GM18951 (cell line): ENCODE data around the gene ITPRIP.

Source experiments
- POLR2A ChIP-seq: IDR thresholded peaks from 4 replicates; pipeline ENCODE4 v1.6.1; 2011; ENCODE audit warnings: mild to moderate bottlenecking; ENCODE audit not compliant: insufficient read length, insufficient read depth; ENCODE audit errors: extremely low read depth
- in situ Hi-C: fragments of 300-500 bp; cut with MboI; formaldehyde crosslinking; loops from one replicate; pipeline ENCODE4 v1.12.0; 2022; ENCODE audit warnings: low sequenced_read_pairs, mixed read lengths, inconsistent platforms; ENCODE audit not compliant: unreplicated experiment

ITPRIP gene, protein sequence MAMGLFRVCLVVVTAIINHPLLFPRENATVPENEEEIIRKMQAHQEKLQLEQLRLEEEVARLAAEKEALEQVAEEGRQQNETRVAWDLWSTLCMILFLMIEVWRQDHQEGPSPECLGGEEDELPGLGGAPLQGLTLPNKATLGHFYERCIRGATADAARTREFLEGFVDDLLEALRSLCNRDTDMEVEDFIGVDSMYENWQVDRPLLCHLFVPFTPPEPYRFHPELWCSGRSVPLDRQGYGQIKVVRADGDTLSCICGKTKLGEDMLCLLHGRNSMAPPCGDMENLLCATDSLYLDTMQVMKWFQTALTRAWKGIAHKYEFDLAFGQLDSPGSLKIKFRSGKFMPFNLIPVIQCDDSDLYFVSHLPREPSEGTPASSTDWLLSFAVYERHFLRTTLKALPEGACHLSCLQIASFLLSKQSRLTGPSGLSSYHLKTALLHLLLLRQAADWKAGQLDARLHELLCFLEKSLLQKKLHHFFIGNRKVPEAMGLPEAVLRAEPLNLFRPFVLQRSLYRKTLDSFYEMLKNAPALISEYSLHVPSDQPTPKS

DNA sequence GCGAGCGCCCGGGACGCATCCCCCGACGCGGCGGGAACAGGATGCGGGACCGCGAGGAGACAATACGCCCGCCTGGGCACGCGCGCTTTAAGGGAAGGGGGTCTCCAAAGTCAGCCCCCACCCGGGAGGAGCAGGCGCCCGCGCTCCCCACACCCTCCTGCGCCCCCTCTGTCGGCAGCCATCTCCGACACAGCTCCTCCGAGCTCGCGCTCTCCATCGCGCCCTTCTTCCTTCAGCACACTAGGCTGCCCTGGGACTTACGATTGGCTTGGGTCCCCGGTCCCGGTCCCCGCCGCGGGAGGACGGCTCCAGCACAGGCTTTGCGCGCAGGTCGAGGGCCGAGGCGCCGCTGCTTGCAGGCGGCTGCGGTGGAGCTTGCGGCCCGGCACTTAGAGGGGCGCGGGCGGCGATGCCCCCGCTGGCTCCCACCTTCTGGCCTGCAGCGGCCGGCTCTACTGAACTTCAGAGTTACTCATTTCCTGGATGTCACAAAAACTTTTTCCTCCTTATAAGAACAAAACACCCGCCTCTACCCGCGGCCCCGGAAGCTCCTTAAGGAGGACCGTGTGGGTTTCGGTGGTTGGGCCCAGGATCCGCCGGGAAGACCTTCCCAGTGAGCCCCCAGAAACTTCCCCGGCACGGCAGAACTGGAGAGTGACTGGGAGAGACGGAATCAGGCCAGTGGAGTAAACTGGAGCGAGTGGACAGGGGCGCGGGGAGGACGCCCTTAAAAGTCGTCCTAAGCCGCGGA is at the start of gene ITPRIP:
Gene ITPRIP, minus strand, starts transcription at position 481 of the 751 bp plus-strand sequence. CDS start 22,414 bp downstream, outside the sequence.
- peak; percentile 92 for TF ChIP-seq POLR2A

DNA sequence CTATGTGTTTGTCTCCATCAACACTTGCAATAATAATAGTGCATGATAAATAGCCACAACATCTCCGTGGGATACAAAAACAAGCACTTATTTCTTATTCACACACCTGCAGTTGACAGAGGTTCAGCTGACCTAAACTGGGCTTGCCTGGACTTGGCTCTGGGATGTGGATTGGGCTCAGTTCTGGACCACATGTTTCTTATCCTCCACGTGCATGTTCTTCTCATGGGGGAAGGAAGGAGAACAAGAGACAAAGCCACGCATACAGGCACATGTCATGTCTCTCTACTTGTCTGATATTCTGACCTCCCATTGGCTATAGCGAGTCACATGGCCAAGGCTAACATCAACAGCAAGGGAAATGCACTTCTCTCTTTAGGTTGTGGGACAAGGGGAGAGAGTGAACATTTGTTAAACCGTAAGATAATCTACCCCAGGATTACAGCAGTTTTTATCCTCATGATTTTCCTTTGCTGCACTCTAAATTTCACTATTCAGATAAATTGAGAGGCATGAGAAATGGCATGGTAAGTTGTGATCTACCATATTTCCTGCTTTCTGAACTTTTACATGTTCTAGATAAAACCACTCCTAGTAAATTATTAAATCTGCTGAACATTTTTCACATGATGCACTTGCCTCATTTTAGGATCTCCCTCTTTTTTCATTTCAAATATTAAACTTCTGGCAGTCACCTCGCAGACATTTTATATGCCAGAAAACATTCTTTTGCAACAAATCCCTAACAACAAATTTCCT is 49.0 kb upstream of the ITPRIP start:
- in situ Hi-C loops = no loop called here
- no peak for TF ChIP-seq POLR2A

More for the DNA sequence above, at the start of gene ITPRIP:
- in situ Hi-C loops = no loop called here

DNA sequence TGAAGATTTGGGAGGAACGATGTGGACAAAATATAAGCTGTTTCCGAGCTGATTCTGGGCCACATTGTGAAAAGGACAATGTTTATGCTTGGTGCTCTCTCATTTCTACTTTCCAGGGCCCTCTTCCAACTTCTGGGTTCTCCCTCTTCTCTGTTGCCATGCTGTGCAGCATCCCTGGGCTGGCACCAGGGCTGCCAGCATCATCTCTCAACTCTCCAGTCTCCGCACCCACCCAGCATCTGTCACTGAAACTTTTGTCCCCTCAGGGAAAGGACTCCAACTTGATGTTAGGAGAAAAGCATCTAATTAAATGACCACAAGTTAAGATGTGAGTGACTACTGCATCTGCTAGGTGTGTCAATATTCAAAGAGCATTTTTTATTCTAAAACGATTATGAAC is 42.1 kb upstream of the ITPRIP start:
- in situ Hi-C loops = no loop called here
- TF ChIP-seq POLR2A = no peak

DNA sequence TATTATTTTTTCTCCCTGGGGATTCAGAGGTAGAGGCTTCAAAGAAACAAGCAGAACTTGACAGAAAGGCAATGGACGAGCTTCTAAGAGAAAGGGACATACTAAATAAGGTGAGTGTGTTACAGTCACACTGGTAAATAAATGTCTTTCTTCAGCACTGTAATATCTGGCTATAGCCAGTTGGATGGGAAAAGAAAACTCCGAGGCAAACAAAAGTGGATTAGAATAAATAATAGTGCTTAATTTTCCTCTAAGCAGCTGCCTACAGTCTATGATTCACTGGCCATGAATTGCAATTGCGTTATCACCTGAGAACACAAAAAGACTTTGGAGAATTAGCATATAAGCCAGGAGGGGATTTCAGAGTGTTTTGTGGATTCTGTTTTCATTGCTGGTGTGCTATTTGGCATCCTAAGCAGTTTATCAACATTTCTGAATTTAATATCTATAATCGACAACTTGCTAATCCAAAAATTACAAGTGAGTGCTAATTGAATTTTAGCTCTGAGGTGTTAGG is 38.6 kb upstream of the ITPRIP start:
- TF ChIP-seq POLR2A = no peak
- in situ Hi-C loops = no loop called here

DNA sequence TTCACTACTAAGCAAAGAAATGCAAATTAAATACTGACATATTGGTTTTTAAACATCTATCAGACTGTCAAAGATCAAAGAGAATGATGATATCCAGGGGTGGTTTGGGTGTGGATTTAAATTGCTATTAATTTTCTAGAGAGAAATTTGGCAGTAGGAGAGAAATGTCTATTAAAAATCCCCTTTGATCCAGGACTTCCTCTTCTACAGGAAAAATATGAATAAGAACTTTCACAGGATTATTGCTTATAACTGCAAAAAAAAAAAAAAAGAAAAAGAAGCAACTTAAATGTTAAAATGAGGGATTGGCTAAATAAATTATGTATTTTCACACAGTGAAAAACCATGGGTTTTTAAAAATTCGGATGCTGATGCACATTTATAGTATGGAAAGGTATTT is 36.3 kb upstream of the ITPRIP start:
- in situ Hi-C loops = no loop called here
- TF ChIP-seq POLR2A = no peak

DNA sequence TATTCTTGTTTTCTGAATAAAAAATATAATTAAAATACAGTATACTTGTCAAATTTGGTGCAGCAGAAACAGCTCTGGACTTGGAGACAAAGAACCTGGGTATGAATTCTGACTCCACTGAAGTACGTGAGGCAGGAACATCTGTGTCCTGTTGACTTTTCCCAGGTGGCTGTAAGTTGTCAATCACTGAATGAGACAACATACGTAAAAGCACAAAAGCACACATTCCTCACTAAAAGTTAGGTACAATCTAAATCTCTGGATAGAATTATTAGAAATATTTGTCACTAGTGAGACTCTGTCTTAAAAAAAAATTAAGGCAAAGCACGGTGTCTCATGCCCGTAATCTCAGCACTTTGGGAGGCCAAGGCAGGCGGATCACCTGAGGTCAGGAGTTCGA is 33.5 kb upstream of the ITPRIP start:
- no peak for TF ChIP-seq POLR2A
- in situ Hi-C loops = no loop called here

DNA sequence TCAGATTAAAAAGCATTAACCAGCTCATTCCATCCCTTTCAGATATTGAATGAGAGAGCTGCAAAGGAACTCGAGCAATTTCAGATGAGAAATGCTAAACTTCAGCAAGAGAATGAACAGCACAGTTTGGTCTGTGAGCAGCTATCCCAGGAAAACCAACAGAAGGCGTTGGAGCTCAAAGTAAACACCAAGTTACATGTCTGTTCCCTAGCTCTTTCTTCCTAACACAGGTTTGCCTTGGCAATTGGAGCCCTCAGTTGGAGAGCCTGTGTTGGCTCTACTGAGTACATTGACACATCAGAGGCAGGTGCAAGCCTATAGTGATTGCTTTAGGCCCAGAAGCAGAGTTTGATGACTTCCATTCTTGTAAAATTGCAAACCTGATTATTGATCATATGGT is 30.1 kb upstream of the ITPRIP start:
- in situ Hi-C loops = no loop called here
- TF ChIP-seq POLR2A = no peak

DNA sequence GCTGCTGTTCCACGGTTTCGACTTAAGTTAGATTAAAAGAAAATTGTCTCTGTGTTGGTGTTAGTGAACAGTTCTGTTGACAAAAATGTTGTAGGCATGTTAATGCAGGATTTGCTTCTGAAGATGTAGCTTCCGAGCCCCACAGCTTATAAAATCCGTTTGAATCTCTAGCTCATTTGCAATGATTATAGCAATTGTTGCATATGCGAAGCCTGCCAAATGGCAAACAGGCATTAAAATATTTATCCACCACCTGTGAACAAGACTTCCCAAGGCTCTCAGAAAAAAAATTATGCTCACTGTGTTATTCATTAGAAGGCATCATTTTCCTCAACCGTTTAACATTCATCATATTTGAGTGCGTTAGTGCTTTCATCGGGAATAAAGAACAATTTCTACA is 29.6 kb upstream of the ITPRIP start:
- no peak for TF ChIP-seq POLR2A
- in situ Hi-C loops = no loop called here

DNA sequence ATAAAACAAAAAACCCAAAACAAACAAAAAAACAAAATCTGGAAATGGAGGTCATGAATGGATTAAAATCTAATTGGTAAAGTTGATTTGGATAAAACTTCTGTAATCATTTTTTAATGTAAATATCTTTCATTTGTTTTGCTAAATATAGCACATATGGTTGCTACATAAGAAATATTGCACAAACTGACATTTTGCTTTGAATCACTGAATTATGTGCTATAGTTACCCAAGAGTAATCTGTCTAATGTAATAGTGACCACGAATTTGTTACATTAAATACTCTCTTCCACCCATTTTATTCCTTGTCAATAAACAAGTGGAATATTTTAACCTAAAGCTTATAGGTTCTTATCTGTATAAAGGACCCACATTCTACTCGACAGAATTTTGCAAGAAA is 21.5 kb upstream of the ITPRIP start:
- in situ Hi-C loops = no loop called here
- TF ChIP-seq POLR2A = no peak

DNA sequence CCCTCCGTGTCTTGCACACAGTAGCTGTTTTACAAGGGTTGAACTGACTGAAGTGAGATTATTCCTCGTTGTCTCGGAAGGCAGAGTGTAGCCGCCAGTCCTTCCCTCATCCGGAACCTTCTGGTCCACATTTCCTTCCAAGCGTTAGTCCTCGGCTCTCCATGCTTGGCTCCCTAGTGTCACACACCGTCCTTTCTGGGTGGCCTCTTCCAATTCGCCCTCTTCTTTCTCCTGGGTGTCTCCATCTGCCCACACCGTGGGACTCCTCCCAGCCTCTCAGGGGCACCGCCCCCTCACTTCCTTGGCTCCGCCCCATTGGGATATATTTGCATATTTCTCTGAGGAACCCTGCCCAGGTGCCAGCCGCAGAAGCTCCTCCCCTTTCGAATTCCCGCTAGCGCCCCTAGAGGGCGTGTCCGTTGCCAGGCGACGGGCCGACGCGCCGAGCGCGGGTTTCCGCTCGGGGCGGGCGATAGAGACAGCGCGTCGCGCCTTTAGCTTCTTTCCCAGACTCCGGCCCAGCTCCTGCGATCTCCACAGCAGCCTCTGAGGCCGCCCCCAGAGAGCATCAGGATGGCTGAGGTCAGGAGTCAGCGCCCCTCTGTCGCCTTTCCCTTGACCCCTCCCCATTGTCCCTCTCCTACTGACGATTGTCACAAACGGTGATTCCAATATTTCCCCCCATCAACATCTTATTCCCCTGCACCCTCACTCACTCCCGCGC is 15.2 kb upstream of the ITPRIP start, which contains the start of gene CFAP58:
Gene CFAP58, plus strand, starts transcription at position 509 of the 724 bp plus-strand sequence. Its CDS starts 65 bp downstream, at position 574.
- in situ Hi-C loops = no loop called here

DNA sequence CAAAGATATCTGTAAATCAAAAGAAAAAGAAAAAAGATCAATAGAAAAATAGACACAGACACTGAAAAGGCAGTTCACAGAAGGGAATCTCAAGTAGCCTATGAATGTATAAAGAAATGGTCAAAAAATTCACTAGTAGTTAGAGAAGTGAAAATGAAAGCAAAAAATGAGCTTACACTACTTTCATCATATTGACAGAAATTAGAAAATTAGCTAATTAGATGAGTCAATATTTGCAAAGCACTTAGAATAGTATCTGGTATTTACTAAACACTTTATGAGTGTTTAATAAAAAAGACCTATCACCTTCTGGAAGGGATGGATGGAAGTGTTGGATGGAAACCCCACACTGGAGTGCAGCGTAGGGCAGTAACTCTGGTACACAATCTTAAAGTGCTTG is 13.7 kb upstream of the ITPRIP start:
- TF ChIP-seq POLR2A = no peak
- in situ Hi-C loops = no loop called here

More for the DNA sequence above, 15.2 kb upstream of the ITPRIP start, which contains the start of gene CFAP58:
- no peak for TF ChIP-seq POLR2A
